GM12878 (cell line): ENCODE measurements around the gene CDK5R1. TPM values are rescaled to one million over a fixed set of nuclear protein-coding genes. Genes with fewer than 3 reads are reported as not detected.
A peak's percentile ranks its signal among the peaks of the same experiment; 100 is the strongest.

ENCODE experiments used
- DPF2 ChIP-seq: fragments of 450-650 bp; IDR thresholded peaks from 2 replicates; pipeline ENCODE4 v1.6.1; 2017; ENCODE audit warnings: mild to moderate bottlenecking
- HCFC1 ChIP-seq: fragments of 150-350 bp; IDR thresholded peaks from 2 replicates; pipeline ENCODE4 v1.6.1; 2014; ENCODE audit warnings: low read length
- PML ChIP-seq: IDR thresholded peaks from 2 replicates; pipeline ENCODE4 v1.6.1; 2012; ENCODE audit warnings: low read length, inconsistent platforms
- POLR2AphosphoS2 ChIP-seq: IDR thresholded peaks from 2 replicates; pipeline ENCODE4 v1.6.1; 2011; ENCODE audit warnings: low read depth, mild to moderate bottlenecking, low read length, improper control_type of control experiment, moderate library complexity
- RBBP5 ChIP-seq: fragments of 200-600 bp; sonication (generic); conservative IDR thresholded peaks from 2 replicates; pipeline ENCODE4 v1.6.1; 2016
- SUZ12 ChIP-seq: fragments of 200-600 bp; sonication (generic); IDR thresholded peaks from one replicate; pipeline ENCODE4 v1.6.1; 2018; ENCODE audit warnings: antibody characterized with exemption, mild to moderate bottlenecking; ENCODE audit not compliant: unreplicated experiment
- TBL1XR1 ChIP-seq: IDR thresholded peaks from 2 replicates; pipeline ENCODE4 v1.6.1; 2012; ENCODE audit warnings: low read depth, low read length, improper control_type of control experiment
- YY1 ChIP-seq: IDR thresholded peaks from 2 replicates; pipeline ENCODE4 v1.6.1; 2011; ENCODE audit warnings: low read depth, mild to moderate bottlenecking, low read length
- polyA plus RNA-seq, 11 experiments: library from polyadenylated mRNA; depleted of rRNA in 4 of 11; unstranded in 6 of 11; stranded (reverse) in 5 of 11; fragments of >200 nt; fragmentation: Nextera tagmentation in 4 of 11; fragmentation: Illumina TruSeq in 1 of 11; extraction: Ambion mirVana in 4 of 11; extraction: Trizol in 1 of 11; gene quantifications; 1 replicate in 1 of 11; 2 replicates in 10 of 11; pipeline versions ENCODE4 v1.2.1 to v1.2.3, GENCODE V29; 2011 to 2016; ENCODE audit warnings: inconsistent platforms in 2 of 11, missing spikeins in 2 of 11, low read depth in 1 of 11
- total RNA-seq, 4 experiments: library from RNA; depleted of rRNA in 3 of 4; stranded (reverse); fragments of >200 nt in 3 of 4; fragmentation: Illumina TruSeq in 1 of 4; extraction: Trizol in 1 of 4; gene quantifications; 2 replicates each; pipeline versions ENCODE4 v1.2.1 to v1.2.3, GENCODE V29; 2013 to 2021
- TF ChIP-seq, protein P1 (sequence below): fragments of 450-650 bp; IDR thresholded peaks from 2 replicates; pipeline ENCODE4 v1.6.1; 2016; ENCODE audit warnings: mild to moderate bottlenecking, moderate library complexity, borderline replicate concordance

CDK5R1 gene
- total and polyA plus RNA-seq, 10 of the 15 experiments (the other 5 are each of a cell fraction or from before 2014, with no cell fraction given), result 1.1 to 28.3 (median 12.2) TPM

DNA sequence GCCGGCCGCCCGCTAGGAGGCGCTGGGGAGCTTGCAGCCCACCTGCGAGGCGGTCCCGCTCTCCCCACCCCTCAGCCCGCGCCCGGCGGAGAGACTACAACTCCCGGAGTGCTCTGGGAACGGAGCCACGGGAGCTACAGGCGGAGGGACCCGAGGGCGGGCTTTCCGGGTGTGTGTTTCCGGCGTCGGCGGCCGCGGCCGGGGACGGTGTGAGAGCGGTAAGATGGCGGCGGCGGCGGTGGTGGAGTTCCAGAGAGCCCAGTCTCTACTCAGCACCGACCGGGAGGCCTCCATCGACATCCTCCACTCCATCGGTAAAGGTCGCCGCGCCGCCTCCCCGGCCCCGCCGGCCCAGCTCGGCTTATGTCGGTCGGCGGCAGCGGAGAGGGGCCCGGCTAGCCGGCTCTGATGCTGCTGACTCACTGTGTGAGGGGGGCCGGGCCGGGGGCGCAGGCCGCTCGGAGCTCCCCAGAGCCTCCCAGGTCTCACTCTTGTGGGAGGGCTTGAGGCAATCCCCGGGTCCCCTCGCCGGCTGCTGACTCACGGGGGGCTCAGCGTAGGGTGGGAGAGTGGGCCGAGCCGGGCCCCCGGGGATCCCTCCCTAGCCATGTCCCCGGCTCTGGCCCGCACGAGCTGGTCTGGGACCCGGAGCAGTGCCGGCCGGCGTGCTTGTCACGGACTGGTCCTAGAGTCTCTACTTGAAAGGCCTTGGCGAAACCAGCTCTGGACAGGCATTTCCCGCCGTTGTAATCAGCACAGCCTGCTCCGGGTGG lies 42.3 kb upstream of the CDK5R1 start, which contains the start of gene PSMD11 (continued):
- TF ChIP-seq, protein P1, sequence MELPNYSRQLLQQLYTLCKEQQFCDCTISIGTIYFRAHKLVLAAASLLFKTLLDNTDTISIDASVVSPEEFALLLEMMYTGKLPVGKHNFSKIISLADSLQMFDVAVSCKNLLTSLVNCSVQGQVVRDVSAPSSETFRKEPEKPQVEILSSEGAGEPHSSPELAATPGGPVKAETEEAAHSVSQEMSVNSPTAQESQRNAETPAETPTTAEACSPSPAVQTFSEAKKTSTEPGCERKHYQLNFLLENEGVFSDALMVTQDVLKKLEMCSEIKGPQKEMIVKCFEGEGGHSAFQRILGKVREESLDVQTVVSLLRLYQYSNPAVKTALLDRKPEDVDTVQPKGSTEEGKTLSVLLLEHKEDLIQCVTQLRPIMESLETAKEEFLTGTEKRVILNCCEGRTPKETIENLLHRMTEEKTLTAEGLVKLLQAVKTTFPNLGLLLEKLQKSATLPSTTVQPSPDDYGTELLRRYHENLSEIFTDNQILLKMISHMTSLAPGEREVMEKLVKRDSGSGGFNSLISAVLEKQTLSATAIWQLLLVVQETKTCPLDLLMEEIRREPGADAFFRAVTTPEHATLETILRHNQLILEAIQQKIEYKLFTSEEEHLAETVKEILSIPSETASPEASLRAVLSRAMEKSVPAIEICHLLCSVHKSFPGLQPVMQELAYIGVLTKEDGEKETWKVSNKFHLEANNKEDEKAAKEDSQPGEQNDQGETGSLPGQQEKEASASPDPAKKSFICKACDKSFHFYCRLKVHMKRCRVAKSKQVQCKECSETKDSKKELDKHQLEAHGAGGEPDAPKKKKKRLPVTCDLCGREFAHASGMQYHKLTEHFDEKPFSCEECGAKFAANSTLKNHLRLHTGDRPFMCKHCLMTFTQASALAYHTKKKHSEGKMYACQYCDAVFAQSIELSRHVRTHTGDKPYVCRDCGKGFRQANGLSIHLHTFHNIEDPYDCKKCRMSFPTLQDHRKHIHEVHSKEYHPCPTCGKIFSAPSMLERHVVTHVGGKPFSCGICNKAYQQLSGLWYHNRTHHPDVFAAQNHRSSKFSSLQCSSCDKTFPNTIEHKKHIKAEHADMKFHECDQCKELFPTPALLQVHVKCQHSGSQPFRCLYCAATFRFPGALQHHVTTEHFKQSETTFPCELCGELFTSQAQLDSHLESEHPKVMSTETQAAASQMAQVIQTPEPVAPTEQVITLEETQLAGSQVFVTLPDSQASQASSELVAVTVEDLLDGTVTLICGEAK, result peak; percentile 98
- TF ChIP-seq SUZ12 (no peak), DPF2 (peak; percentile 63; the same call in 1 of the 2 replicates), POLR2AphosphoS2 (no peak), RBBP5 (no peak), PML (no peak), HCFC1 (peak; percentile 100), YY1 (peak; percentile 96), TBL1XR1 (no peak)
